Measurements from ENCODE around the gene PTPRA.

The PTPRA gene

DNA sequence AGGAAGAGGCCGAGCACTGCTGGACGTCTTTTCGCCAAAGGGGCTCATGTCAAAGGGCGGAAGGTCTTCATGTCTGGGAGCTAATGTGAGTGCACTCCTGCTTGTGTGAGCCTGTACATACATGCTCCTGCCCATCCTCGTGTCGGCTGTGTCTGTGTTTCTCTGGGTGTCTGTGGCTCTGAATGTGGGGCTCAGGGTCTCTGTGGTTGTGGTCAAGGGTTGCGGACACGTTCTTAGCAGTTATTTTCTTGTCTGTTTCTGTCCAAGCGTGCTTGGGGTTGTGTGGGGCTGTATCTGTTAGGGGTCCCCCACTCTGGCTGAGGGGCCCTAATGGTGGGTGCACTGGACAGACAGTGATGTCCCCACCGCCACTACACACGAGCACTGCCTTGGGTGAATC, 208.4 kb downstream of the PTPRA start:
- DNase-seq: no peak

DNA sequence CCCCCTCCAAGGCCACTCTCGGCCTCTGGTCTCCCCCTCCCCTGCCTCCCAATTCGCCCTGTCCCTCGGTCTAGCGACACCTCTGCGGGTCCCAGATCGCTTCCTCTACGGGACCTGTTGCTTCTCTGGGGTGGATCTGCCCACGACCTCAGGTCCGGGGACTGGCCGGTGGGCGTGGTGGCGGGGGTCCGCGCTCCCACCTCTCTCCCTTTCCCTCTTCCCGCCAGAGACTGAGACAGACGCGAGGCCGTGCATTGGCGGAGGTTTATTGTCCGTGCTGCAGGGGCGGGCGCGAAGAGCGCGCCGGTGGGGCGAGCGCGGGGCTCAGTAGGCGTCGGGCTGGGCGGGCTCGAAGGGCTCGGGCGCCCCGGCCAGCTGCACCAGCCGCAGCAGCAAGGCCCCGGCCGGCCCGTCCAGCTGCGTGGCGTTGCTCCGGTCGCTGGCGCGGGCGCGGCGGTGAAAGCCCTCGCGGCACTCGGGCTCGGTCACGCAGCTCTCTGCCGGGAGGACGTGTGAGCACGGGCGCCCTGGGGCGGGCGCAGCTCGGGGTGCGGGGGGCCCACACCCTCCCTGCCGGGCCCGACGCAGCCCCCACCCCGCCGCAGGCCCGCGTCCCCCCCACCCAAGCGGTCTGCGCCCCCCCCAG, 209.1 kb downstream of the PTPRA start:
- no peak for DNase-seq

GRCh38 chr20:3082955-3083952, 210.0 kb downstream of the PTPRA start:
- DNase-seq: no peak

GRCh38 chr20:3084283-3084985, 211.2 kb downstream of the PTPRA start, which contains the start of gene AVP:
Gene AVP, minus strand, starts transcription at chr20:3084724. Its CDS starts 50 bp downstream, at chr20:3084674.
- no peak for DNase-seq

GRCh38 chr20:3084986-3085360, 211.7 kb downstream of the PTPRA start:
- no peak for DNase-seq

DNA sequence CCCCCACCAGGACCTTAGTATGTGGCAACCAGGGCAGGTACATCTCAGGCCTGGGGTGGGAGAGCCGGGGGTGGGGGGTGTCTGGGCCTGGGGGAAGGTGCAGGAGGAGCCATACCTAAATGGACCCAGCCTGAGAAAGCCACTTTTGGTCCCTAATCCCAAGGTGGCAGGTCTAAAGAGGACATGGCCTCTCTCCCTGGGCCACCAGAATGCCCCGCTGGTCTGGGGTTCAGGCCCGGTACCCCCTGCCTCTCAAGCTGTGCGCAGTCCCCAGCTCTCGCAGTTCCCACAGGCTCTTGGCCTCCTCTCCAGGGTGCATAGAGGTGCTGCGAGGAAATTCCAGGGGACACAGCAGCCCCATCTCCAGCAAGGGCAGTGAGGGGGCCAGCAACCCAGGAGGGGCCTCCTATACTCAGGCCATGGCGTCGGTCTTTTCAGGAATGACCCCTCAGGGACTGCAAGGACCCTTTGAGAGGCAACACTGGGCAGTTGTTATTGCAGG, 212.3 kb downstream of the PTPRA start:
- DNase-seq: no peak

- DNase-seq: no peak
These were observed 214.8 kb downstream of the PTPRA start for GRCh38 chr20:3088031-3088430.

Data from GF-D8 (cell line).